ENCODE results near the gene TRAF3IP1. TPM values are rescaled to one million over a fixed set of nuclear protein-coding genes. Genes with fewer than 3 reads are reported as not detected.
A peak's percentile ranks its signal among the peaks of the same experiment; 100 is the strongest.

TRAF3IP1 gene
- total and polyA plus RNA-seq, 2 of the 13 experiments (the other 11 are each of a cell fraction or from before 2014, with no cell fraction given), result 4.1 to 12.9 TPM

GRCh38 chr2:238370823-238371372 lies 50.6 kb downstream of the TRAF3IP1 start (continued):
- no peak for TF ChIP-seq RNF2 (conservative IDR thresholded peaks at IDR 0.05; ENCODE audit: low read depth)
- TF ChIP-seq ZNF891 (CRISPR knock-in tag; IDR thresholded peaks at IDR 0.05), result no peak
- TF ChIP-seq SMAD1 (CRISPR knock-in tag; IDR thresholded peaks at IDR 0.05; ENCODE audit: borderline replicate concordance, low read depth), result no peak
- 0 out of 2 replicates have a peak, but pooled peaks have one; percentile 52 for TF ChIP-seq ZSCAN31 (CRISPR knock-in tag; IDR thresholded peaks at IDR 0.05; ENCODE audit: low read depth)
- TF ChIP-seq MED1 (CRISPR knock-in tag; IDR thresholded peaks at IDR 0.05), result no peak
- TF ChIP-seq CREB3 (CRISPR knock-in tag; IDR thresholded peaks at IDR 0.05), result no peak
- no peak for TF ChIP-seq IRF1 (CRISPR knock-in tag; IDR thresholded peaks at IDR 0.05; ENCODE audit: low read depth)
- TF ChIP-seq ELF4 (CRISPR knock-in tag; IDR thresholded peaks at IDR 0.05; ENCODE audit: borderline replicate concordance), result peak; percentile 43; the same call in 1 of the 2 replicates
- no peak for TF ChIP-seq JUNB (CRISPR knock-in tag; IDR thresholded peaks at IDR 0.05; ENCODE audit: borderline replicate concordance)
- peak; percentile 41; the same call in 1 of the 2 replicates for TF ChIP-seq ZNF792 (CRISPR knock-in tag; IDR thresholded peaks at IDR 0.05)
- TF ChIP-seq ZNF331 (CRISPR knock-in tag; IDR thresholded peaks at IDR 0.05), result peak; percentile 89
- TF ChIP-seq KAT2B (IDR thresholded peaks at IDR 0.05; ENCODE audit: borderline replicate concordance, low read depth, low read length), result no peak
- TF ChIP-seq HNRNPK (IDR thresholded peaks at IDR 0.05; ENCODE audit: low read depth, low read length, poor library complexity, severe bottlenecking), result no peak
- no peak for TF ChIP-seq ZNF547 (CRISPR knock-in tag; IDR thresholded peaks at IDR 0.05)
- no peak for TF ChIP-seq PHF5A (CRISPR knock-in tag; IDR thresholded peaks at IDR 0.05; ENCODE audit: low read depth, unreplicated experiment)
- peak; percentile 54 for TF ChIP-seq YY1 (IDR thresholded peaks at IDR 0.05; ENCODE audit: insufficient read depth, insufficient replicate concordance, low read depth, low read length)
- no peak for TF ChIP-seq ARID3A (IDR thresholded peaks at IDR 0.05; ENCODE audit: low read depth, low read length)
- peak; percentile 97 for TF ChIP-seq CTCF (CRISPR knock-in tag; IDR thresholded peaks at IDR 0.05)
